ENCODE data around the gene LAMTOR2.
"Not testable (repeated sequence)": the region's sequence is repeated elsewhere in the genome, so short reads cannot be mapped to it uniquely, and the experiment has no call there.

LAMTOR2 gene

DNA sequence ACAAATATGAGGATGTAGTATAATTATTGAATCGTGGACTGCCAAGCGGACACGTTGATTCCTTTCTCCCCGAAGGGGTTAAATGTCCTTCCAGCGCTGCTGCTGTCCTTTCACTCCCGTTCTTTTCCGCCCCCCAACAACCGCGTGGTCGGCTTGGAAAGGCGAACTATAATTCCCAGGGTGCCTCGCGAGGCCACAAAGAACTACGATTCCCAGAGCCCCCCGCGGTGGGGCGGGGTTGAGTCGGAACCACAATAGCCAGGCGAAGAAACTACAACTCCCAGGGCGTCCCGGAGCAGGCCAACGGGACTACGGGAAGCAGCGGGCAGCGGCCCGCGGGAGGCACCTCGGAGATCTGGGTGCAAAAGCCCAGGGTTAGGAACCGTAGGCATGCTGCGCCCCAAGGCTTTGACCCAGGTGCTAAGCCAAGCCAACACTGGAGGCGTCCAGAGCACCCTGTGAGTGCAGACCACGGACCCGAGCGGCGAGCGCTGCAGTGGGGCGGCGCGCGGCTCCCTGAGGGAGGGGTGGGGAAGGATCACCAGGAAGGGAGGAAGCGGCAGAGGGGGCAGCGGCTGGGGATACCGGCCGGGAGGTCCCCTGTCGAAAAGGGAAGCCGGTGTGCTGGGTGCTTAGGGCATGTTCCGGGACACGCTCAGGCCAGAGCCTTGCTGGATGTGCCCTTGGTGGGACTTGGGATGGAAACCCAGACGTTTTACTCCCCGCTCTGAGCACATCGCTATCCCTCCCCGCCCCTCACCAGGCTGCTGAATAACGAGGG lies at the start of gene LAMTOR2:
Gene LAMTOR2, plus strand, starts transcription at position 283 of the 781 bp plus-strand sequence. Its CDS starts 108 bp downstream, at position 391.
- peak; percentile 89 for DNase-seq

DNA sequence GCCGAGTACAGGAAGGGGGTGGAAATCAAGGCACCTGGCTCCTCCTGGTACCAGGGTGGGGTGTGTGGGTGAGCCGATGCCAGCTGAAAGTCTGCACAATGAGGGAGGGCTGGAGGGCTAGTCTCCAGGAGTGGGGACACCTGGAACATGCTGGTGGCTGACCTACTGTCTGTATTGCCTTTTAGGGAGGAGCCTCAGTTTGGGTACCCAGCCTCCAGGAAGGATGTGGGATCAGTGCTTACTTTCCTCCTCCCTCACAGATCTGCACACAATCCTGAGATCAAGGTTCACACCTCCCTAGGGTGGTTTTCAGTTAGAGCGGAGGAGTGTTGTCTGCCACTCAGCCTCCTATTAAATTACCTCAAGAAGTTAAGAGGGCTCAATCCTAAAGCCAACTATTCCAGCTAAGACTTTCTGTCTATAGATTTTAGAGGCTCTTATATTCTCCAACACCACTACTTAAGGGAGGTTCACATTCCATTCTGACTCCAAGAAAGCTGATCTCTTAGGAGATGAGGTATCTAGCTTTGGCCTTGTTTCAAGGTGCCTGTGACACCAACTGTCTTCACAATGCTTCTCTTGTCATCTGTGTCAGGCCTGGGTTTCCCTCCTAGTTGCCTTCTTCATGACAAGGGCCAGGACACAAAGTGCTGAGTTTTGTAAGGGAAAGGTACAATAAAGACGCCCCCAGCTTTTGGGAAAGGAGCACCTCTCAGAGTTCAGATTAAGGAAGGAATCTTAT lies 49.6 kb upstream of the LAMTOR2 start:
- no peak for DNase-seq

DNA sequence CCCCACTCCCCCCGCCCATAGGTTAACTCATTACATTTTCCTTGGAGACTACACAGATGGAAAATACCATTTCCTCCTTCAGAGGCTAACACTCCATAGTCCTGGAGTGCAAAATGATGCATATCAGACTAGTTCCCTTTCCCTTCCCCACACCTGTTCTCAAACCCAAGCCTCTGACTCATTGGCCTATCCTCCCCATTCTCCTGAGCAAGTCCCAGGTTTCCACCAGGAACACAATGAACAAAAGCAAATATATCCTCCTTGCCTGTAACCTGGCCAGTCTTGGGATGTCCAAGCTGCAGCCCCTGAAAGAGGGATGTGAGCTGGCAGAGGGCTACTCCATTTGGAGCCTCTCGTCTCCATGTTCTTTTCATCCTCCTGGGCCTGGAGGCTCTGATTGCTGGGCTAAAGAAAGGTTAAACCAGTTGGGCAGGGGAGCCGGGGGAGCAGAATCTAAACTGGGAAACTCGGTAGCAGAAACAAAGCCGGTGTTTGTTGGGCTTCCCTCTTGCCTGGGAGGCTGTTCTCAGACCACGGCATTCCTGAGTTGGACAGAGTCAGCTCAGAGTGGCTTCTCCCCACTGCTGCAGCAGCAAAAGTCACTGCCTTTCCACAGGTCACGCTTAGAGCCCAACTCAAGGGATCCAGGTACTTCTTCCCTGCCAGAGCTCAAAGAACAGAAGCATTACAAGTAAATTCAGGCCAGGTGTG lies 47.8 kb upstream of the LAMTOR2 start:
- DNase-seq, result no peak

DNA sequence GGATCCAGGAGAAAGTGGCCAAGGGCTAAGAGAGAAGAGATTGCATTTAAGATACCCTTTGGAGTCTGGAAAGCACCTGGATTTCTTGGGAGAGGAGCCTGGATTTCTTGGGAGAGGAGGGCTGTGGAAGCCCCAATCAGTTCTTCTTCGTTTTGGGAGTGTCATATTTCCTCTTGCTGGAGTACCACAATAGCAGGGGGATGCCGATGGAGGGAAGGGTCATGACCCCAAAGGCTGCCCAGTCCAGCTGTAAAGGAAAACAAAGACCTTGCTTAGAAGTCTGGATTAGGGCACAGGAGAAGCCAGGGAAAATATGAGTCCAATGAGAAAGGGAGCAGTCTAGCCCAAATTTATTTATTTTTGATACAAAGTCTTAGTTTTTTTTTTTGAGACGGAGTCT lies 45.2 kb upstream of the LAMTOR2 start:
- no peak for DNase-seq

DNA sequence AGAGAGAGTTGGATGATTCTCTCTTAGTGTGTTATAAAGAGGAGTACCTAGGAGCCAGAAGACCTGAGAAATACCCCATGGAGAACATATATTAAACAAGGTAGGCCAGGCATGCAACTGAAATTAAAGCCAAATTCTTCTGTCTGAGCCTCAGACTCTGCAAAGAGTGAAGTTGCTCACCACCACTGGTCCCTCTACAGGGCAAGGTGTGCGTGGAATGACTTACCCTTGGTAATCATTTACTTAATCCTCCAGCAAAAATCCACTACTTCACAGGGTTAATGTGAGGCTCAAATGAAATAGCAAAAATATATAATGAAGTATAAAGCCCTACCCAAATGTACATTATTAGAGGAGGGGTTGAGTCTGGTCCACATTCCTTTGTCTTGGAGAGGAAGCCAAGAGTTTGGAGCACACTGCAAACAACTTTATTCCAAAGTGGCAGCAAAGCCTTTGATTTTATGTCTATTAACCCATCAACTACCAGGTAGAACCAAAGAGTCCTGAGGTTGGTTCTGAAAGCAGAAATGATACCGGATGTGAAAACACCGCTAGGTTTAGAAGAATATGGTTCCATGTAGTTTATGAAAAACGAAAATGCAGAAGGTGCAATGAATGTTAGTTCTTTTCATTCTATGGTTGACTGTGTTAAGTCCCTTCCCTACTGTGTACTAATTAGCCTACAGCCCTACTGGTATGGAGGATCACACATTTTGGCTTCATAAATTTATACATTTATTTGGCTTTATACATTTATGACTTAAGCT lies 42.3 kb upstream of the LAMTOR2 start:
- DNase-seq, result no peak

DNA sequence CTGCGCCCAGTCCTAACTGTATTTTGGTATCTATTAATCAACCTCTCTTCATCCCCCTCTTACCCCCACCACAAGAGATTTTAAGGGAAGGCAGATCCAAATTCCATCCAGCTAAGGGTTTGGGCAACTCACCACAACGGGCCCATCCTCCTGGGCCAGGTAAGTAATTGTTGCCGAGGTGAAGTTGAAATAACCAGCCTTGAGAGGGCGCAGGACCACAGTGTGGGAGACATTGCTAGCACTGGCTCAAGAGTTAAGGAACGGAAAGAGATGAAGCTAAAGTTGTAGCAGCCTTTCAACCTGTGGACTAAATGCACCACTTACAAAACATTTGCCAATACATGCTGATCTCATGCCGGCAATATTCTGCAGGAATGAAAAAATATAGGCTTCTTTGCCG lies 39.8 kb upstream of the LAMTOR2 start:
- DNase-seq, result no peak

DNA sequence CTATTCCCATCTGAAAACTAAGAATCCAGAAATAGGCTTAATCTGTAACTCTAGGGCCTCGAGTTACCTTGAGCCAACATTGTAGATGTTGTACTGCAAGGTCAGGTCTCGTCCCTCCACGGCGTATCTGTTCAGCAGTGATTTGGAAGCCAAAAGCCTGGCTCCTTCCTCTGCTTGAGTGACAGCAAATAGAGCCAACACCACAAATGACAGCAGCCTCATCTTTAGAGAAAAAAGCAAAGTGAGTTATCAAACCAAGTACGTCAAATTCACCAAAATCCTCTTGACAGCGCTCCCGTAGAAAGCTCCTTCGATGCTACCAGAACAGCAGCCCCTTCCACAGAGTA lies 34.7 kb upstream of the LAMTOR2 start:
- no peak for DNase-seq

DNA sequence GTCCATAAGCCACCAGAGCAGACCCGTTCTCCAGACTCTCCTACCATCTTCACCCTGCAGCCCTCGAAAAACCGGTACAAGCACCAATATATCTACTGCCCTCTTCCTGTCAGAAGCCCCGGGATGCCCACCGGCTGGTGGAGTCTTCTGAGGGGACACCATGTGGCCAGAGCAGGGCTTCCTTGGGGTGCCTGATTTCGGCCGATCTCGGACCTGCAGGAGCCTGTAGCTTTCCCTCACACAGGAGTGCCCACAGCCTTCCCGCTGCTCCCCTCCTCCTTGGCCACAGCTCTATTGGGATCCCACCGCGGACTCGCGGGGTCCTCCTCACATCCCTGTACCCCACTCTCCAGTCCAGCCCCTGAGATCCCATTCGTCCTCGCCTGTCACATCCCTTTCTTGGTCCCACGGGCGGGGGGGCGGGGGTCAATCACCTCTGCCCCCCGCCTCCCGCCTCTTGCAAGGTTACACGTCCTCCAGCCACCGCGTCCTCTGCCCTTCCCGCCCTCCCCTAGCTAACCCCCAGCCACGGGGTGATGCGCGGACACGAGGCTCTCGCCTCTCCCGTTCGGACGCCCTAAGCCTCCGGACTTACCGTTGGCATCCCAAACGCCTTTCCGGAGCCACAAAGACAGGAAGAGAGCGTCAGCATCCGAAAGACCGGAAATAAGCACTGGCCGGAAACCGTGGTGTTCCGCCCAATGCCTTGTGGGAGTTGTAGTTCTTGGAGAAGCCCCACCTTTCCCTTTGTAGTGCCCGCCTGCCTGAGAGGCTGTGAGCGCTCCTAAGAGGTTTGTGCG lies 34.1 kb upstream of the LAMTOR2 start, which contains the start of gene SSR2:
Gene SSR2, minus strand, starts transcription at position 659 of the 800 bp plus-strand sequence. CDS start 784 bp downstream, outside the sequence.
- peak; percentile 61 for DNase-seq

DNA sequence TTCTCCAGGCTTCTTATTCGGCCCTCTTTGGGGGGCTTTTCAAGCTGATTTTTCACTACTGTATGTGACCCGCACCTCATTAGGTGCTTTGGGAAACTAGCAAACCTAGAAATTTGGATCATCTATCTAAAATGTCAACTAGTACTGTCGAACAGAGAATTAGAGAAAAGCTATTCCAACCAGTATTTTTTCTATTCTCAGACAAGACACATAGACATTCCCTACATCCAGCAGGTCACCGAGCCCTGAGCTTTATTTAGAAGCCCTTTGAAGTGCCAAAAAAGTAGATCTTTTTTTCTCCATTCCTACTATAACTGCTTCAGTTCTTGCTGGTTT lies 33.5 kb upstream of the LAMTOR2 start:
- no peak for DNase-seq

DNA sequence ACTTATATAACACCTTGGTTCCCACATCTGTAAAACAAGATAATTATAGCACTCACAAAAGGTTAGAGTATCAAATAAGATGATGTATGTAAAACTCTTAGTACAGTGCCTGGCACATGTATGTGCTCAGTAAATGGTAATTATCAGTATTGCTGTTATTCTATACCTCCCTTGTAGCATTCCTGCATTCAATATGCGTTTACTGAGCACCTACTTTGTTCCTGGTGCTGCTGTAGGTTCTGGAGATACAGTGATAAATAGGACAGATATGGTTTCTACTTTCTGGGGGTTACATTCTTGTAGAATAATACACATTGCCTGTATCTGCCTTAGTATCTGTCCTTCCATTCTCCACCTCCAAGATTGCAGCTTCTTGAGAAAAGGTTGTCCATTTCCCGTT lies 32.6 kb upstream of the LAMTOR2 start:
- no peak for DNase-seq

DNA sequence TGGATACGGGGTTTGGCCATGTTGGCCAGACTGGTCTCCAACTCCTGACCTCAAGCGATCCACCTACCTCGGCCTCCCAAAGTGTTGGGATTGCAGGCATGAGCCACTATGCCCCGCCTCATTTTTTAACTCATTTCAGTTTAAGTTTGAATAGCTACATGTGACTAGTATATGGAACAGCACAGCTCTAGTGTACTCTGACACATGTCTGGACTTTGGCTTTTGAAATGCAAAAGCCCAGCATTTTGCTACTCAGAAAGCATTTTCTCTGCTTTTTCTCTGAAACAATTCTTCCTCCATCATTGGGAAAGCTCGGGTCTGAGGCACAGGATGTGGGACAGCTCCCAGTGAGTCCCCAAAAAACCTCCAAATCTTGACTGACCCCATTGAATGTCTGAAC lies 29.8 kb upstream of the LAMTOR2 start:
- no peak for DNase-seq

DNA sequence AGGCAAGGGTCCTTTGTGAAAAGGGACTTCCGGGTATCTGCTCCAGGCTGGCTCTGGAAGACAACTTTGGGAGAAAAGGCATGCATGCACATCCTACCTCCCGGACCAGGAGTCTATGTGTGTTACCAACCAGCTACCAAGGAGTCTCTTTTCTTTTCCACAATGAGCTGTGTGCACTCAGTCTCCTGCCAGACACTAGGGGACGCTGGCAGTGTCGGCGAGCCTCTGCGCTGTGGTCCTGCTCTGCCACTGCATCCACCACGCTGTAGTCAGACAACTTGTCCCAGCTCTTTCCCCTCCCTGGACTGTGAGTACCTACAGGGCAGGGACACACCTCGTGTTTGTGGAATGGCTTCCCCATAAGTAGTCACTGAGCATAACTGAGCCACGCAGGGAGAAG lies 28.7 kb upstream of the LAMTOR2 start:
- DNase-seq, result no peak

DNA sequence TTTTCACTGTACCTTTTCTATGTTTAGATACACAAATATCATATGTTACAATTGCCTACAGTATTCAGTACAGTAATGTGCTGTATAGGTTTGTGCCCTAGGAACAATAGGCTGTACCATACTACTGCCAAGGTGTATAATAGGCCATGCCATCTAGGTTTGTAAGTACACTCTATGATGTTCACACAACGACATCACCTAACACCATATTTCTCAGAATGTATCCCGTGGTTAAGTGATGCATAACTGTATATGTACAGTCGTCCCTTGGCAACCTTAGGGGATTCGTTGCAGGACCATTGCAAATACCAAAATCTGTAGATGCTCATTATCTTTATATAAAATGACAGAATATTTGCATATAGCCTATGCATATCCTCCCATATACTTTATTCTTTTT lies 28.0 kb upstream of the LAMTOR2 start:
- DNase-seq, result no peak

DNA sequence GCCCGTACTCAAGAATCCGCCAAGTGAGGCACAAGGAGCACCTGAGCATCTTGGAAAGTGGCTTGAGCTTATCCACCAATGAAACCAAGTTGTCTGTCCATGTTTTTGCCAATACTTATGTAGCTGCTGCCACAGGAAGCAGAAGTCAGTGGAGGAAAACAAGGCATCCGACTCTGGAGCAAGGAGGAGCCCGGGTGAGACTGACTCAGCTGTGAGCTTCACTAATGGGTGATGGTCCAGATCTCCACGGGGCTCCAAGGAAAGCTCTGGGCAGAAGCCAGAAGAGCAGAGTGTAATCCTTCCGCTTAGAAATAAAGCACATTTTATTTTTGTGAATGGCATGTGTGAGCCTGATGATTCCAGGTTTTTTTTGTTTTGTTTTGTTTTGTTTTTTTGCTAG lies 21.6 kb upstream of the LAMTOR2 start:
- DNase-seq, result no peak

DNA sequence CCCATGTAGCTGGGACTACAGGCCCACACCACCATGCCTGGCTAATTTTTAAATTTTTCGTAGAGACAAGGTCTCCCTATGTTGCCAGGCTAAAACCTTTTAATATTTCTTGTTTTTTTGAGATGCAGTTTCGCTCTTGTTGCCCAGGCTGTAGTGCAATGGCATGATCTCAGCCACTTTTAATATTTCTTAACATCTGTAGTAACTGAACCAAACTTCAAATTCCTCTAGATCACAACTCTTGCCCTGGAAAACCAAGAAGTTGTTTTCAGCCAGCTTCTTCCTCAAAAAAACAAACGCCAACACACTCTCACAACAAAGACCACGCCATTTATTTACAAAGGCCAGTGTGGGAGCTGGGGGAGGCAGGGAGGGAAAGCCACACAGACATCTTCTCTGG lies 19.6 kb upstream of the LAMTOR2 start:
- not testable (repeated sequence) for DNase-seq

DNA sequence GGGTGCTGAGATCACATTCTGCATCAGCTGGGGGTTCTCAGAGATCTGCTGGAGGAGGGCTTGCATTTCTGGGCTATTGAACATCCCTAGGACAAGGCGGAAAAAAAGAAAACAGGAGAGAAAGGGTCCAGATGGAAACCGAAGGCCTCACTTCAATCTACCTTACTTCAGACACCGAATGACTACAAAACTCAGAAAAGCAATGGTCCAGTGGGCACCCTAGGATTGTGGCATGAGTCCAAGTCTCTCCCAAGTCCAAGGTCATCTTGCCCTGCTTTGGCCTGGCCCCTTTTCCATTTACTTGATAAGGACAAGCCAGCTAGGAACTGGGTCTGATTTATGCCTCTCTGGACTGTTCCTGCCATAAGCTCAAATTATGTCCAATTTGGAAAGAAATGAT lies 11.8 kb upstream of the LAMTOR2 start:
- no peak for DNase-seq

DNA sequence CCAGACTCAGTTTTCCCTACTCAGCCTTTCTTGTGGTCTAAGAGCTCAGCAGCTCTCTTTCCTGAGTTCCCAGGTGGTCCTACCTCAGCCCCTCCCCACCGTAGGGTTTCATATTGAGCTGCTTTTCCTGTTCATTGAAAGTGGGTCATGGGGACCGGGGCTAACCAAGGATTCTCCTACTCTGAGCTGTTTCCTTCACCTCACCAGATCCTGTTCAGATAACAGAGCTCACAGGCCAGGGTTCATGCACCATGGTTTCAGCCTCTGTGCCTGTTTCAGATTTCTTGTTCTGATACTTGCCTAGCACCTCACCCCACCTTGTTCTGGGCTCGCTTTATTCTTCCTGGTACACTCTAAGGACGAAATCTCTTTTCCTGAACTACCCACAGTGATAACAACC lies 9.5 kb upstream of the LAMTOR2 start:
- no peak for DNase-seq

DNA sequence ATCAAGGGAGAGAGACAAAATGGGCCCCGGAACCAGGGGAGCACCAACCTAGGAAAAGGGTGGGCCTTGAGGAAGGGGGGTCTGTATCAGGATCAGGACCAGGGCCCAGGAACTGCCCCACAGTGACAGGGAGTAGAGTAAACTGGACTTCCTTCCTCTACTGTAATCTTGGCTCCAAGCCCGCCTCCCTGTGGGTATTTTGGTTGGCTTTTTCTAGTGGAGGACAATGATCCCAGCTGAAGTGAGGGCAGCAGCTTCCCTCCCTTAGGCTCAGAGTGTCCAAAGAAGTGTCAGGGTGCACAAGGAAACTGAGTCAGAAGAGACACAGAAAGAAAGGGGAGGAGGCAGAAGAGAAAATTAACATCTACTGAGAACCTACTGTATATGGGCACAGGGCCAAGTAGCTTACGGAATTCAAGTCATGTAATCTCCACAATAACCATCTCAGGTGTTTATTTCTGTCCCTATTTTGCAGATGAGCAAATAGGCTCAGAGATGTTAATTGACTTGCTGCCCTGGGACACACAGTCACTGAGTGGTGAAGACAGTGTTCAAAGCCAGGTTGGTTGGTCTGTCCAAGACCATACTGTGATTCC lies 5.8 kb upstream of the LAMTOR2 start:
- DNase-seq, result no peak

DNA sequence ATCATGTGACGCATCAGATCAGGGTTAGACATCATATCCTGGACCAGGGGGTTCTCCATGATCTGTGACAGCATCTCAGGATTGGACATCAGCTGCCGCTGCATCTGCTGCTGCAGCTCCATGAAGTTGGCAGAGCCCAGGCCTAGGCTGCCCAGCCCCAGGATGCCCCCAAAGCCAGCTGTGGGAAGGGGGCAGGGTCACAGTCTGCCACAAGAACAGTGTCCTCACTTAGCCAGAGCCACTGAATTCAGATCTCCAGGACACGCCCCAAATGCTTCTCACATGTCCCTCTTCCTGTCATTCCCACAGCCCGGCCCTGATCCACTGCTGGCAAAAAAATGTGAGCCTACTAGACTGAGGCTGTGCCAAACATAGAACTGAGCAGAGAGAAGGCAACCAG lies 4.2 kb upstream of the LAMTOR2 start:
- DNase-seq, result no peak

DNA sequence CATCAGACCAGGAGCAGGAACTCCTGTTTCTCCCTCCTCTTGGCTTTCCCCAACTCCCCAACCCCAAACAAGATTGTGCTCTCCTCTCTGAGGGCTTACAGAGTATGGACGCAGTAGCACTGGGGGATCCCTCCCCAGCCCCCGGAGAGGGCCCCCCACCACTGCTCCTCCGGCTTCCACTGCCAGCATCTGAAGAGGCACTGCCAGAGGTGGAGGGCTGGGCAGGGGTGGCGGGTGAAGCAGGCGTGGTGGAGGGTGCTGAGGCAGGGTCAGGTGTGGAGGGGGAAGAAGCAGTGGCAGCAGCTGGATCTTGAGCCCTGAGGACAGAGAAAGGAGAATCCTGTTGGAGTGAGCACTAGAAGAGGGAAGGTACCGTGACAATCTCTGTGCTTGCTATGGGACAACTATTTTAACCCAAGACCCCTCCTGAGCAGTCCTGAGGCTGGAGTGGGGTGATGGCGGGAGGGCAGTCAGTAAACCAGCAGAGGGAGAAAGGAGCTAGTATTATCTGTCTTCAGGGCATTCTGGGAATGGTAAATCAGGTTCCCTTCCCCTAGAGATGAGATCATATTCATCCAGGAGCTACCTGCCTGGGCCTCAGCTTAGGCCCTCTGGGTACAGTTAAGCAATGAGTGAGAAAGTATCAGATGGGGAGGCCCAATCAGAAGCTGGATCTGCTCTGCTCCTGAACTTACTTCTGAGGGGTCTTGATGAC lies 3.4 kb upstream of the LAMTOR2 start:
- no peak for DNase-seq

Data from amniotic stem cell (primary cell).